Measurements from ENCODE around the gene RPL36A.

GRCh38 chrX:101349193-101349562, 41.6 kb upstream of the RPL36A start:
- no peak for TF ChIP-seq ZZZ3 (IDR thresholded peaks at IDR 0.05)
- no peak for TF ChIP-seq RB1 (IDR thresholded peaks at IDR 0.05; ENCODE audit: low read depth)

Measured in K562 (cell line).